ENCODE data around the gene GRPEL1. TPM values are rescaled to one million over a fixed set of nuclear protein-coding genes. Genes with fewer than 3 reads are reported as not detected.
"Not testable (repeated sequence)": the region's sequence is repeated elsewhere in the genome, so short reads cannot be mapped to it uniquely, and the experiment has no call there.

GRPEL1 gene
- polyA plus RNA-seq, 3 donors: 44.1 to 49.6 (median 45.4) TPM

GRCh38 chr4:7083597-7084563 lies 16.0 kb upstream of the GRPEL1 start:
- intact Hi-C loops (cut with micrococcal nuclease): loop anchor here in 1 of 2 donors (5.0 kb wide), 1 partner anchor 362 kb away; no protein-coding TSS in a partner anchor
- peaks cover 9% of the 10 kb centered on the region for H3K4me1 Mint-ChIP-seq
- no peak for TF ChIP-seq CTCF (IDR thresholded peaks at IDR 0.05)
- no peaks in the 10 kb centered on the region for H3K36me3 Mint-ChIP-seq
- no peak overlapping the region for H3K27ac Mint-ChIP-seq
- no peaks in the 10 kb centered on the region for H3K4me1 ChIP-seq (ENCODE audit: control insufficient read depth in 1 of 2, insufficient read depth in 2 of 2, low read length in 2 of 2)
- H3K27me3 ChIP-seq (ENCODE audit: control insufficient read depth in 2 of 2, insufficient read depth in 2 of 2, low read length in 2 of 2): peaks cover 3 to 41% of the 10 kb centered on the region in 2 donors
- peaks cover 40 to 79% (median 51%) of the 10 kb centered on the region in 3 donors for H3K27me3 Mint-ChIP-seq (ENCODE audit: low read depth in 3 of 3)
- no peak overlapping the region for H2AFZ ChIP-seq (ENCODE audit: insufficient read depth, low read depth, low read length, poor library complexity, severe bottlenecking)
- WGBS (ENCODE audit: insufficient coverage): 75% methylated on average over 8 of the region's 9 CpGs
- no peak overlapping the region for H3K4me3 ChIP-seq (replicated peaks in 1 of 3; ENCODE audit: low read depth in 2 of 3, low read length in 3 of 3)
- no peak overlapping the region for H3K9ac ChIP-seq (ENCODE audit: insufficient read depth, low read length, poor library complexity, severe bottlenecking)
- H3K36me3 ChIP-seq (replicated peaks in 1 of 2; ENCODE audit: control insufficient read depth in 1 of 2, insufficient read depth in 2 of 2, low read length in 2 of 2): no peaks in the 10 kb centered on the region
- H4K20me1 ChIP-seq (ENCODE audit: insufficient read depth, low read length): no peaks in the 10 kb centered on the region
- H3K9me3 Mint-ChIP-seq: peaks cover 2 to 29% (median 11%) of the 10 kb centered on the region in 7 donors
- no peak overlapping the region for H3K27ac ChIP-seq (ENCODE audit: low read depth in 1 of 2, low read length in 2 of 2)
- H3K9me3 ChIP-seq (replicated peaks in 1 of 2; ENCODE audit: control insufficient read depth in 1 of 2, insufficient read depth in 1 of 2, low read length in 2 of 2): peaks cover 0 to 5% of the 10 kb centered on the region in 2 donors
- peak overlapping the region in 1 of 2 donors; percentile 27 for H3K4me3 Mint-ChIP-seq
- no peak overlapping the region for H3K4me2 ChIP-seq (replicated peaks; ENCODE audit: extremely low read depth, low read length, poor library complexity, severe bottlenecking)
- DNase-seq: no peak
- no peaks in the 10 kb centered on the region for H3K79me2 ChIP-seq (ENCODE audit: insufficient read depth, low read length)

GRCh38 chr4:7079909-7080308 lies 12.0 kb upstream of the GRPEL1 start:
- H3K4me3 ChIP-seq (replicated peaks in 1 of 3; ENCODE audit: low read depth in 2 of 3, low read length in 3 of 3); H4K20me1 ChIP-seq (ENCODE audit: insufficient read depth, low read length); H3K4me1 Mint-ChIP-seq; H3K9me3 ChIP-seq (replicated peaks in 1 of 2; ENCODE audit: control insufficient read depth in 1 of 2, insufficient read depth in 1 of 2, low read length in 2 of 2); H3K79me2 ChIP-seq (ENCODE audit: insufficient read depth, low read length); H3K27ac ChIP-seq (ENCODE audit: low read depth in 1 of 2, low read length in 2 of 2); DNase-seq; H3K27ac Mint-ChIP-seq; H3K9ac ChIP-seq (ENCODE audit: insufficient read depth, low read length, poor library complexity, severe bottlenecking); H3K36me3 Mint-ChIP-seq; H3K4me2 ChIP-seq (replicated peaks; ENCODE audit: extremely low read depth, low read length, poor library complexity, severe bottlenecking); H3K4me3 Mint-ChIP-seq; H3K4me1 ChIP-seq (ENCODE audit: control insufficient read depth in 1 of 2, insufficient read depth in 2 of 2, low read length in 2 of 2); H3K36me3 ChIP-seq (replicated peaks in 1 of 2; ENCODE audit: control insufficient read depth in 1 of 2, insufficient read depth in 2 of 2, low read length in 2 of 2); H2AFZ ChIP-seq (ENCODE audit: insufficient read depth, low read depth, low read length, poor library complexity, severe bottlenecking): not testable (repeated sequence)
- H3K9me3 Mint-ChIP-seq: peaks cover 2 to 15% (median 5%) of the 10 kb centered on the region in 7 donors
- H3K27me3 ChIP-seq (ENCODE audit: control insufficient read depth in 2 of 2, insufficient read depth in 2 of 2, low read length in 2 of 2): peaks cover 3 to 27% of the 10 kb centered on the region in 2 donors
- peaks cover 43 to 55% (median 44%) of the 10 kb centered on the region in 3 donors for H3K27me3 Mint-ChIP-seq (ENCODE audit: low read depth in 3 of 3)
- intact Hi-C loops (cut with micrococcal nuclease): loop anchor here in 1 of 2 donors (5.0 kb wide), 1 partner anchor 358 kb away; no protein-coding TSS in a partner anchor
- WGBS (ENCODE audit: insufficient coverage): 90% methylated on average over 2 of the region's 2 CpGs

DNA sequence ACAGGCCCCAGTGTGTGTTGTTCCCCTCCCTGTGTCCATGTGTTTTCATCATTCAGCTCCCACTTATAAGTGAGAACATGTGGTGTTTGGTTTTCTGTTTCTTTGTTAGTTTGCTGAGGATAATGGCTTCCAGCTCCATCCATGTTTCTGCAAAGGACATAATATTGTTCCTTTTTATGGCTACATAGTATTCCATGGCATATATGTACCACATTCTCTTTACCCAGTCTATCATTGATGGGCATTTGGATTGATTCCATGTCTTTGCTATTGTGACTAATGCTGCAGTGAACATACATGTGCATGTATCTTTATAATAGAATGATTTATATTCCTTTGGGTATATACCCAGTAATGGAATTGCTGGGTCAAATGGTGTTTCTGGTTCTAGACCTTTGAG lies 11.6 kb upstream of the GRPEL1 start:
- H3K9ac ChIP-seq (ENCODE audit: insufficient read depth, low read length, poor library complexity, severe bottlenecking); H3K4me3 Mint-ChIP-seq; H3K4me2 ChIP-seq (replicated peaks; ENCODE audit: extremely low read depth, low read length, poor library complexity, severe bottlenecking); DNase-seq; H3K36me3 ChIP-seq (replicated peaks in 1 of 2; ENCODE audit: control insufficient read depth in 1 of 2, insufficient read depth in 2 of 2, low read length in 2 of 2); H3K79me2 ChIP-seq (ENCODE audit: insufficient read depth, low read length); H3K36me3 Mint-ChIP-seq; H3K9me3 ChIP-seq (replicated peaks in 1 of 2; ENCODE audit: control insufficient read depth in 1 of 2, insufficient read depth in 1 of 2, low read length in 2 of 2); H3K4me3 ChIP-seq (replicated peaks in 1 of 3; ENCODE audit: low read depth in 2 of 3, low read length in 3 of 3); H3K27ac ChIP-seq (ENCODE audit: low read depth in 1 of 2, low read length in 2 of 2); H2AFZ ChIP-seq (ENCODE audit: insufficient read depth, low read depth, low read length, poor library complexity, severe bottlenecking); H3K4me1 ChIP-seq (ENCODE audit: control insufficient read depth in 1 of 2, insufficient read depth in 2 of 2, low read length in 2 of 2); H3K27ac Mint-ChIP-seq; H3K4me1 Mint-ChIP-seq; intact Hi-C loops (cut with micrococcal nuclease); H4K20me1 ChIP-seq (ENCODE audit: insufficient read depth, low read length): not testable (repeated sequence)
- Mint-ChIP-seq H3K27me3 (ENCODE audit: low read depth in 3 of 3) (peaks cover 39 to 51% (median 40%) of the 10 kb centered on the region in 3 donors), H3K9me3 (peaks cover 2 to 15% (median 5%) of the 10 kb centered on the region in 7 donors)
- H3K27me3 ChIP-seq (ENCODE audit: control insufficient read depth in 2 of 2, insufficient read depth in 2 of 2, low read length in 2 of 2): peaks cover under 1 to 23% of the 10 kb centered on the region in 2 donors

Measured in CD14-positive monocyte (primary cell).